Stimulated activated CD4-positive, alpha-beta T cell treated with anti-CD3 and anti-CD28 coated beads, TNF-alpha, amount 100 ng/mL, for 24 hours (primary cell): ENCODE results near the gene ANKRD65.
"Not testable (repeated sequence)": the region's sequence is repeated elsewhere in the genome, so short reads cannot be mapped to it uniquely, and the experiment has no call there.

Source experiments
- DNase-seq, 3 experiments: peaks; one replicate each; pipeline ENCODE4 v3.0.0-alpha.2; 2020; ENCODE audit warnings: low read depth in 3 of 3

The ANKRD65 gene

DNA sequence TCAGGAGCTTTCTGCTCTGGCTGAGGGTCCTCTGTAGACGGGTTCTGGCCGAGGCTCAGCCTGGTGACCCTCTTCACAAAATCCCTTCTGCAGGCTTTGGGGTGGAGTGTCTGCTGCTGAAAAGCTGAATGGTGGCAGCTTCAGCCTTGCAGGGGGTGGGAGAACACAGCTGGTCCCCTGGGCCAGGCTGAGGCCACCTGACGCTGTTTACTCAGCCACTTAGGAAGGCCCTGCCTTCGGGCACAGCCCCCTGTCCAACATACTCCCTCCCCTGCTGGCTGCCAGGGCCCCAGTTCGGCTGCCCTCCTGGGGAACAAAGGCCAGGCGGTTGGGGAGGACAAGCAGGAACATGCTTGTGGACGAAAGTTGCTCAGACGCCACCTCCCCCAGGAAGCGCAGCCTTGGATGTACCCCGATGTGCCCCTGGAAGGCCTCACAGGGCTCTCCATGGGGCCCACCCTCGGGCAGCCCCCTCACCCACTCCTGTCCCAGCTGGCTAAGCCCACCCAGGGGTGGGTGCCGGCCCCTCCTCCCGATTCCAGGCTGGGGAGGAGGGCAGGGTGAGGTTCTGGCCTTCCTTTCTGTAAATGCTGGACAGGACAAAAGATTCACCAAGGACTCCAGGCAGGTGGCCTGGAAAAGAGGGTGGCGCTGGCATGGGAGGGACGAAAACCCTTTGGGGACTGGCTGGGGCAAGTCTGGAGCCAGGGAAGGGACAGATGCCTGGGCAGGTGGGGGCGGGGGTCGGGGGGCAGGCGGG lies at the start of gene ANKRD65:
ANKRD65 (minus strand) TSS at position 130 of the 760 bp plus-strand sequence. CDS start 271 bp downstream, outside the sequence.
- no peak for DNase-seq

DNA sequence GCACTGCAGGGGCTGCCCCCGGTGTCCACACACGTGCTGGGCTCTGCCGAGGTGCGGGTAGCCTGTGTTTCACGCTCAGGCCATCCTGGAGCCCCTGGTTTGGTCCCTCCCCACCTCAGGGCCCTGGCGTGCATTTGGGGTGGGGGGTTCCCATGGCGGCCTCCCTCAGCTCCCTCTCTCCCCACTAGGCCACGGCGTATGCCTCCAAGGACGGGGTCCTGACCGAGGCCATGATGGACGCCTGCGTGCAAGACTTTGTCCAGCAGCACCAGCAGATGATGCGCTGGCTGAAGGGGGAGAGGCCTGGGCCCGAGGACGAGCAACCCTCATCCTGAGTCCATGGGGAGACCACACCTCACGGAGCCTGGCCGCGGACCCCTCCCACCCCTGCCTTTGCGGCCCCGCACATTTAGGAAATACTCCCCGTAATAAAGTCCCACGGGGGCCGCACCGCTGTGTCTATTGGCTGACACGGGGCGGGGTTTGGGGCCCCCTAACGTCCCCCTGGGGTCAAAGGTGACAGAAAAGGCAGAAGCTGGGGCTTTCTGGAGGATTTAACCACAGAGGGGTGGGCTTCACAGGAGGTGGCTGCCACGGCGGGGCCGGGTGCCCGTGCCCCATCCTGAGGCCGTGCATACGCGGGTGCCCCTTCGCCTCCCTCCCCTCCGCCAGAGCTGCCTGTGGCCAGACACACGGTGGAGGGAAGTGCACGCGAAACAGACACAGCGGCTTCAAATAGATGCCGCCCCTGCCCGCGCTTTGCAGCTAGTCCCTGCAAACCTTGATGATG lies 47.3 kb upstream of the ANKRD65 start:
- DNase-seq: not testable (repeated sequence)

DNA sequence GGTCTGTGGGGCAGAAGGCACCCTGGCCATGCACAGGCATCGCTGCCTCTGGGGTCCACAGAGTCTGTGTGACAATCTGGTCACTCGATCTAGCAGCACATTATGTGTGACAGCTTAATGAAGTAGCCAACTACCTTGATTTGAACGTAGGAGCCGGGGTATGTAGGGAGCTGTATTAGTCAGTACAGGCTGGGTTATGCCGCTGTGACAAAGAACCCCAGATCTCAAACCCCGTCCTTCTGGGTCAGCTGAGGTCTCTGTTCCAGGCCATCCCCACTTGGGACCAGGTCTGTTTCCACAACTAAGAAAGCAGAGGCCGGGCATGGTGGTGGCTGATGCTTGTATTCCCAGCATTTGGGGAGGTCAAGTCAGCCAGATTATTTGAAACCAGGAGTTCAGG lies 42.2 kb upstream of the ANKRD65 start:
- DNase-seq: no peak

DNA sequence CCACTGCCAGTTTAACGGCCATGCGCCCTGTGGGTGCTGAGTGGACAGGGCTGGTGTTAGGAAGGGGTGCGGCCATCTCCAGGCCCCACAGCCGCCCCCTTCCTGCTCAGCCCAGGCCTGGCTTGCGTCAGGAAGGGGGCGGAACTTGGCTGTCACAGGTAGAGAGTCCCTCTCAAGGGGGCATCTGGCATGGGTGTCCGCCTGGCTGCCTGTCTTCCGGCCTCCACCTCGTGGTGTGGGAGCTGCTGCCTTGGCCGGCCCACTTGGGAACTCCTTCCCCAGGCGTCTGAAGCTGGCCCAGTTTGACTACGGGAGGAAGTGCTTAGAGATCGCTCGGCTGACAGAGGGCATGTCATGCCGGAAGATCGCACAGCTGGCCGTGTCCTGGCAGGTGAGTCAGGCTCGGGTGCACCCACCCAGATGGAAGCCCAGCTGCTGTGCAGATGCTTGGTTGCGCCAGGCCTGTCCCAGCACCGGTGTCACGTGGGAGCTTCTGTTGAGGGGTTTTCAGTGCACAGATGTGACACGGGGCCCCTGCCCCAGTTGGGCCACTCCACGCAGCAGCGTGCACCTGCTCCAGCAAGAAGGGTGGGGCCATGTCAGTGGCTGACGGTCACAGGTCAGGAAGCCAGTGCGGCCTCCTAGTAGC lies 41.4 kb upstream of the ANKRD65 start:
- no peak for DNase-seq

DNA sequence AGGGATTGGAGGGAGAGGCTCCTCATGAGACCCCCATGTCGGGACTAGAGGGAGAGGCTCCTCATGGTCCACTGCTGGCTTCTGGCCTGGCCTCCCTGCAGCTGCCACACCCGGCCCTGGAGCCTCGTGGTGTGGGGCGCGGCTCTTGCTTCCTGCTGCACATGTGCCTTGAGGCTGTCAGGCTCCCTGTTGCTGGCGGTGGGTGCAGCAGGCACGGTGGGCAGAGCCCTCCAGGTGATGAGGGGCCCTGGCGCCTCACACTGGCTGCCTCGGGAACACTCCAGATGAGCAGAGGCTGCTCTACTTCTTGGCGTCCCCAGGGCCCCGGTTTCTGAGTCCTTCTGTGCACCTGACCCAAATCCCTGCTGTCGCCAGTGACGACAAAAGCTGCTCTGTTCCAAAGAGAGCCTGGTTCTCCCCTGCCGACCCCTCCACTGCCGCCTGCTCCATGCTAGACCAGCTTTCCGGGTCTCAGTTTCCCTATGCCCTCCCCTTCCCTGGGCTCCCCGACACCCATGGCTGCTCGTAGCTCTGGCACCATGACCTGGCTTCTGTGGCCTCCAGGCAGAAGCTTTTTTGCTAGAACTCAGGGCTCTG lies 40.7 kb upstream of the ANKRD65 start:
- no peak for DNase-seq

DNA sequence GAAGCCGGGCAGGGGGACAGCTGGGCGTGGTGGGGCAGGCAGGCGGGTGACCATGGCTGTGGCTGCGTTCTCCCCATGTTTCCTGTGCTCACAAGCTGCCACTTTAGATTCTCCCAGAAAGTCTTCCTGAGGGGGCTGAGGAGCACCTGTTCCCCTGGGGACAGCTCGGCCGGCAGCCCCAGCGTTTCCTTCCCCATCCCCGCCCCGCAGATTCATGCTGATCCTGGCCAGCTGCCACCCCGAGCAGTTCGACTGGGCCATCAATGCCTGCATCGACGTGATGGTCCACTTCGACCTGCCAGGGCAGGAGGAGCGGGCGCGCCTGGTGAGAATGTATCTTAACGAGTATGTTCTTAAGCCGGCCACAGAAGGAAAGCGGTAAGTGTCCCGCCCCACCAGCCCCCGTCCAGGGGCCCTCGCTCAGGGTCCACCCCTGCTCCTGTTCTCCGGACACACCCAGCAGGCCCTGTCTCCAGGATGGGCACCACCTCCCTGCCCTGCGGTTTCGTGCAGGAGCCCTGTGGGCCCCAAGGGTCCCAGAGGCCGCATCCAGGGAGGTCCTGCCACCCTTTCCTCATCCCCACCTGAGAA lies 39.6 kb upstream of the ANKRD65 start:
- DNase-seq: no peak

DNA sequence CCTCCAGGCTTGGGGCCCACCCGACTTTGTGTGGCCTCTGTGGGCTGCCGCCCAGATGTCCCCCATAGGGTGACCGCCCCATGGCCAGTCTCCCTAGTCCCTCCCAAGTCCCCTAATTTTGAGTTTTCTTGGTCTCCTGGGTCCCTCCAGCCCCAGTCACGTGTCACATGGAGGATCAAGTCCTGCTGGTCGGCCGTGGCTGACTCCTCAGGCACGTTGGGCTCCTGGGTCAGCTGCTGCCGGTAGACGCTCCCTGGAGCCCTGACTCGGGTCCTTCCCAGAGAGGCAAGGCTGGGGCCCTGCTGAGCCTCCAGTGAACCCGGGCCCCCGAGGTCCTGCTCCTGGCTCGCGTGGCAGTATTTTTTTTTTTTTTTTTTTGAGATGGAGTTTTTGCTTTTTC lies 38.6 kb upstream of the ANKRD65 start:
- not testable (repeated sequence) for DNase-seq

DNA sequence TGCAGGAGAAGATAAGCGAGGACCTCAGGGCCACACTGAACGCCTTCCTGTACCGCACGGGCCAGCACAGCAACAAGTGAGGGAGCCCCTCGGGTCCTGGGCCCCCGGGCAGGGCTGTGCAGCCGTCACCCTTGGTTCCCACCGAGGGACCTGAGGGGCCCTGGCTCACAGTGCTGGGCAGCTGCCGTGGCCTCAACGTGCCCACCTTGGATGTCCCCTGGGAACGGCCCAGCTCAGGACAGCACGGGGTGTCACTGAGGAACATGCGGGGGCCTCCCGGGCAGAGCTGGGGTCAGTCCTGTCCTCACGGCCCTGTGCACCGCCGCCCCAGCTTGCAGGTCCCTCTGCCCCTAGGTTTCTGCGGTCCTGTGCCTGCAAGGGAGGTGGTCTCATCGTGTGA lies 38.1 kb upstream of the ANKRD65 start:
- DNase-seq: not testable (repeated sequence)

DNA sequence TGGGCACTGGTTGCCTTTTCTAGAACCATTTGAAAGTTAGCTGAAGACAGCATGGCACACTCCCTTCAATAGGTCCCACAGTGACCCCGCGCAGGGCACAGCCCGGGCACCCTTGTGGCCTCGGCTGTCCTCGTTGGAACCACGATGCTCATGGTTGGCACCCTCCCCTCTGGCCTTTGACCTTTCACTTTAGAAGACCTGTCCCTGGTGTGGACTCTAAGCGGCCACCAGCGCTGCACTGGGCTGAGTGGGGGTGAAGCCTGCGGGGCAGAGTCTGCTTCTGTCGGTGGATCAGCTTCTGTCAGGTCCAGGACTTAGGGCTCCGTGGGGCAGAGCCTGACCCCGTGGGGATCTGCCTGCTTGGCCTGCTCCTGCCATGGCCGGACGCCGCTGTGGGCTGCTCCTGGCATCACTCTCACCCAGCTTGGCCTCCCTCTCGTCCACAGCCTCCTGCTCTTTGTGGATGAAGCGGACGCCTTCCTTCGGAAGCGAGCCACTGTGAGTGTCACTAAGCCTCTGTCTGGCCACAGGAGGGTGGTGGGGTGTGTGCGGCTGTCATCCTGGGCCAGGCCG lies 35.7 kb upstream of the ANKRD65 start:
- not testable (repeated sequence) for DNase-seq

DNA sequence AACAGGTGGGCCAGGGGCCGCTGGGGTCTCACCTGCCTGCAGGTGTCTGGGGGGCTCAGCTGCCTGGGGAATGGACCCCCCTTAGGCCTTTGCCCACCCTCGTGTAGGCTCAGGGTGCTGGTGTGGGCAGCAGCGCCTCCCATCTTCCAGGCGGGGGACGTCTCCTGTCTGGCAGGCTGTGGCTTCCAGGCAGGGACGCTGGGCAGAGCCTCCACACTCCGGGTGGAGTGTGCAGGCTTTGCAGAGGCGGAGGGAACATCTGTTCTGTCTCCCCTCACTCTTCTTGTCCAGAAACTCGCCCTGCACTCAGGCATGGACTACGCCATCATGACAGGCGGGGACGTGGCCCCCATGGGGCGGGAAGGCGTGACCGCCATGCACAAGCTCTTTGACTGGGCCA lies 34.9 kb upstream of the ANKRD65 start:
- not testable (repeated sequence) for DNase-seq

DNA sequence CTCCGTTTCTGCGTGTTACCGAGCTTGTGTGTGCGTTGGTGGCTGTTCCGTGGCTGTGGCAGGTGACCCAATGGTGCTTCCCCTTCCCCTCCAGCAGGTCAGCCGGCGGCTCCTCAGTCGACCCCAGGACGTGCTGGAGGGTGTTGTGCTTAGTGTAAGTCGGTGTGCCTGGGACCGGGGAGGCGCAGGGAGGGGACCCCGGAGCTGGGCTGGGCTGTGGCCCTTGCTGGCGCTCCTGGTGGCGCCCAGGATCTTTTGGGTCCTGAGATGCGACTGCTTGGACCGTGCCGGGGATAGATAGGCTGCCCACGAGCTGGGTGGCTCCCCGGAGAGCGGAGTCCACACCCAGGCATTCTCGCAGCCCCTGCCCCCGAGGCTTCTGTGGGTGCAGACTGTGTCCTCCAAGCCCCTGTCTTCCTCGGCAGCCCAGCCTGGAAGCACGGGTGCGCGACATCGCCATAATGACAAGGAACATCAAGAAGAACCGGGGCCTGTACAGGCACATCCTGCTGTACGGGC lies 34.3 kb upstream of the ANKRD65 start:
- no peak for DNase-seq

DNA sequence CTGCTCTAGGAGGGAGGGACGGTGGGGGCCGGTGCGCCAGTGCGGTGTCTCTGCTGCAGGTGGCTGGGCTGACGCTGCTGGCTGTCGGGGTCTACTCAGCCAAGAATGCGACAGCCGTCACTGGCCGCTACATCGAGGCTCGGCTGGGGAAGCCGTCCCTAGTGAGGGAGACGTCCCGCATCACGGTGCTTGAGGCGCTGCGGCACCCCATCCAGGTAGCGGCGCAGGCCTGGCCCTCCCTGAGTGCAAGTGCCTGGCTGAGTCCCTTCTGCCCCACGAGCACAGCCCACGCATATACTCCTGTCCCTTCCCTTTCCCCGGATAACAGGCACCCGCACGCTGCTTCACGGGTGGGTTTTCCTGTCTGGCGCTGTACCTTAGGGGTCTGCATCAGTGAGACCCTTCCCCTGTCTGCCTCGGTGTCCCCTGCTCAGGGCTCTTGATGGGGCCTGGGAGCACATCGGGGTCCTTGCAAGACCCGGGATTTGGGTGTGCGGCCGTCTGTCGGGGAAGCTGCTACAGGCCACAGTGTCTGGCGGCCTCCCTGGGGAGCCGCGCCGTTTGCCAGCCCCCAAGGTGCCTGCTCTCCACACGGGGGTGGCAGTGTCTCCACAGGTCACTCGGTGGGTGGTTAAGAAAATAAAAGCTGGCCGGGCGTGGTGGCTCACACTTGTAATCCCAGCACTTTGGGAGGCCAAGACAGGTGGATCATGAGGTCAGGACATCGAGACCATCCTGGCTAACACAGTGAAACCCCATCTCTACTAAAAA lies 33.4 kb upstream of the ANKRD65 start:
- not testable (repeated sequence) for DNase-seq

DNA sequence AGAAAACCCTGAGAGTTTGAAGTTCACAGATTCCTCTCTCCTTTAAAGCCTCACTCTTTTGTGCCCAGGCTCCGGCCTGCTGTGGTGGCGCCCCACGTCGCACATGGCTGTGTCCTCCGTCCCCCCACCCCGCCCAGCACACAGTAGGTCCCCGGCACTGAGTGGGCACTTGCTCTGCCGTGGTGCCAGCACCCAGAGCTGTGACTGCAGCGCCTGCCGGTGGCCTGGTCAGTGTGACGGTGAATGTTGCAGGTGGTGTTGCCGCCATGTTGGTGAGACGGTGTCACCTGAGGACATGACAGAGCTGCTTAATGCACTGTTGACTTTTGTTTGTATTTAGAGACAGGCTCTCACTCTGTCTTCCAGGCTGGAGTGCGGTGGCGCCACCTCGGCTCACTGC lies 31.8 kb upstream of the ANKRD65 start:
- DNase-seq: no peak

DNA sequence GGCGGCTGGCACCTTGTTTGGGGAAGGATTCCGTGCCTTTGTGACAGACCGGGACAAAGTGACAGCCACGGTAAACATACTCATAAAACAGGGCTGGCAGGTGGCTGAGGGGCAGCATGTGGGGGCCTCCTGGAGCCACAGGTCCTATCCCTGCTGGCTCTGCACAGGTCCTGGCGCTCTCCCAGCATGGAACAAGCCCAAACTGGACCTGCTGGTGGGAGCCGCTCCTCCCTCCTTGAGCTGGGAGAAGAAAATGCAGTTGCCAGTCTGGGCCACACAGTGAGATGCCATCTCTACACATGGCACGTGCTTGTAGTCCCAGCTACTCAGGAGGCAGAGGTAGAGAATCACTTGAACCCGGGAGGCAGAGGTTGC lies 31.3 kb upstream of the ANKRD65 start:
- DNase-seq: not testable (repeated sequence)

DNA sequence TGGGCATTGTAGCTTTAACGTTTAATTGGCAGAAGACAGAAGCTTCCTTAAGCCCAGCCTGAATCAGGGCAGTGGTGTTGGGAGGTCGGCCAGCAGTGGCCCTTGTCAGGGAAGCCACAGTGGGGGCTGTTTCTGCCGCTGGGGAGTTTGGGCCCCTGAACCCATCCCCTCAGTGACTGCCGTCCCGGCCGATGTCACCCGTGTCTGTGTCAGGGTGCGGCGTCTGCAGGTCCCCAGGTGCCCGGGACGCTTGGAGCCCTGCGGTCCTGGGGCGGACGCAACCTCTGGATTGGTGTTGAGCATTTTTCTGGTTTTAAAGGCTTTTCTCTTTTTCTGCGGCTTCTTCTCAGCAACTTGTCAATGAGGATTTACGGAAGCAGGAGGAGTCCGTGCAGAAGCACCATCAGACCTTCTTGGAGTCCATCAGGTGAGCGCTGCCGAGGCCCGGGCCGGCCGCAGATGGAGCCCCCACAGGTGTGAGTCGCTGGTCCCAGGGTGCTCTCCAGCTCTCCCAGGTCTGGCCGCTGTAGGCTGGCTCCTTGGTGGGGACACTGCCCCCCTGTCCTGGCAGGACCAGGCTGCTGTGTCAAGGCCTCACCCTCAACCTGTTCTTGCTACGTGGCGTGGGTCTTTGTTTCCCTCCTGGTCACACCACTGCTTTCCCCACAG lies 30.8 kb upstream of the ANKRD65 start:
- DNase-seq: no peak

DNA sequence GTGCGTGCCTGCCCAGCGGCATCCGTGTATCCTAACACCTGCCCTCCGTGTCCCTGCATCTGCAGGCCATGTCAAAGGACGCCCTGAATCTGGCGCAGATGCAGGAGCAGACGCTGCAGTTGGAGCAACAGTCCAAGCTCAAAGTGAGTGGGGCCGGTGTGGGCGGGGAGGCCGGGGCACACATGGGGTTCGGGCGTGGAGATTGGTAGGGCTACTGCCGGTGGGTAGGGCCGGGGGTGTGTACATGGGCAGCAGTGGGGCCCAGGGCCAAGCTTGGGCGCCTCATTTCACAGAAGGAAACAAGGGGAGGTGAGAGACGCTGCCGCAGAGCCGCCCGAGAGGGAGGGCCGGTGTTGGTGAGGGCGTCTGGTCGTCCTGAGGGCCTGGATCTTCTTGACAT lies 29.5 kb upstream of the ANKRD65 start:
- DNase-seq: not testable (repeated sequence)

DNA sequence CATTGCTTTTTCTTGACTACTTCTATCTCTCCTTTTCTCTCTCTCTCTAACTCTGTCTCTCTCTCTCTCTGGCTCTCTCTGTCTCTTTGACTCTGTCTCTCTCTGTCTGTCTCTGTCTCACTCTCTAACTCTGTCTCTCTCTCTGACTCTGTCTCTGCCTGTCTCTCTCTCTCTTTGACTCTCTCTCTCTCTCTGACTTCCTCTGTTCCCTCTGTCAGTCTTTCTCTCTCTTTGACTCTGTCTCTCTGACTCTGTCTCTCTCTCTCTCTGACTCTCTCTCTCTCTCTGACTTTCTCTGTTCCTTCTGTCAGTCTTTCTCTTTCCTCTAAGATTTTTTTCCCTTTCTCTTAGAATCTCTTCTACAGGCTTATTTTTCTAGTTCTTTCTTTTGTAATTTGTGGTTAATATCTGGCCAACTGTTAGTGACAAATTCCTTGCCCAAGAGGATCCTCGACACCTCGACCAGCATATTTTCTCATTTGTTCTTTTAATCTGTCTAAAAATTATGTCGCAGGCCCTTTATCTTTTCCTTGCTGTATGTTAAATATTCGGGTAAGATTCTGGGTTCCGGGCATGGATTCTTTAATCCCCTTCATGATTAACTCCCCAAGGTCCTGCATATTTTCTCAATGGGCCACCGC lies 28.1 kb upstream of the ANKRD65 start, which contains the start of gene ATAD3C:
ATAD3C (plus strand) TSS at position 591 of the 641 bp plus-strand sequence. CDS start 995 bp downstream, outside the sequence.
- no peak for DNase-seq

DNA sequence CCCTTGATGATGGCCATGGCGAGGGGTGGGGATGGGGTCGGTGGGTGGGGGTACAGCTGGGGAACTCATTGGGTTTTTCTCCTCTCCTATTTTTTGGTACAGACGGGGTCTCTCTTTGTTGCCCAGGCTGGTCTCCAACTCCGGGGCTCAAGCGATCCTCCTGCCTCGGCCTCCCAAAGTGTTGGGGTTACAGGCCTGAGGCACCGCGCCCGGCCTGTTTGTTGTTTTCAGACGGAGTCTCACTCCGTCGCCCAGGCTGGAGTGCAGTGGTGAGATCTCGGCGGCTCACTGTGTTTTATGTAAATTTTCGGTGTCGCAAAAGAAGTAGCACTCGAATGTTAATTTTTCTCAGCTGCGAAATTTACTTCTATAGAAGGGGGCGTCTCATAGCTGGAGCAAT lies 25.6 kb upstream of the ANKRD65 start:
- not testable (repeated sequence) for DNase-seq
